Measurements from ENCODE around the gene LGALS13.

LGALS13 gene

DNA sequence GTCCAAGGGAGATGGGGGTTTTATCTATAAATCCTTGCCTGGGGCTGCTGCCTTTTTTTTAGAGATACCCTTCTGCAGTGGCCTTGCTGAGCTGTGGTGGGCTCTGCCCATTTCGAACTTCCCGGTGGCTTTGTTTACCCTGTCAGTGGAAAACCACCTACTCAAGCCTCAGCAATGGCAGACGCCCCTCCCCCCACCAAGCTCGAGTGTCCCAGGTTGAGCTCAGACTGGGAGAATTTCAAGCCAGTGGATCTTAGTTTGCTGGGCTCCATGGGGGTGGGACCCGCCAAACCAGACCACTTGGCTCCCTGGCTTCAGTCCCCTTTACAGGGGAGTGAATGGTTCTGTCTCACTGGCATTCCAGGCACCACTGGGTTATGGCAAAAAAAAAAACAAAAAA, 21.6 kb downstream of the LGALS13 start:
- no peak for DNase-seq

DNA sequence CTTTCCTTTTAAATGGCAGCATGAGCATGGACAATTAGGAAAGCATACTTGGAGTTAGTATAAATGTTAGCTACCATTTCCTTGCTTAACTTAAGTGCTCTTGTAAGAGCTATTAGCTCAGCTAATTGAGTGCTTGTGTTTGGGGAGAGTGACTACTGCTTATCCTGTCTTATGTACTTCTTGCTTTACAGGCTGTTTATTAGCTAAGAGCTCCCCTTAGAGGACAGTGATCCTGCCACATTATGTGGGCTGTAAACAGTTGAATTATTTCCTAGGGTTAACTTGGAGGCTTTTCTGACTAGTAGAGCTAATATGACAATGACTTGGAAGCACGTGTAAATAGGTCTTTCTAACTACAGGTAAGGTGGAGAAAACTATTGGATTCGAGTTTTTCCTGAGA, 25.3 kb downstream of the LGALS13 start:
- DNase-seq, result peak; percentile 7

- no peak for DNase-seq
Observed at GRCh38 chr19:39631178-39631577, 28.9 kb downstream of the LGALS13 start.

DNA sequence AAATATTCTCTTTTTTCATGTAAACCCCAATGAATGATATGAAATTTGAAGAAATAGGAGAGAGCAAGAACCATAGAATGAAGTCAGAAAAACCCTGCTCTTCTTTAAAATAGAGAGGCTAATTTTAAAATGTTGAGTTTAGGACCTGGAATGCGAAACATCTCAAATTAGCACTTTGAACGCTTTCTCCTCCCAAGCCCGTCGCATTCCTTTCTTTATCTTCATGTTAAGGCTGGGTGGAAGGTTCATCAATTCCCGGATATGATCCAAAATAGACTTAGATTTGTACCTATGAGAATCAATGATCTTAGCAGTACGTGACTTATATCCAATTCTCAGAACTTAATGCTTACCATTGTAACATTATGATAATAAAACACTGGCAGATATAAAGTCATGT, 29.3 kb downstream of the LGALS13 start:
- DNase-seq, result no peak

DNA sequence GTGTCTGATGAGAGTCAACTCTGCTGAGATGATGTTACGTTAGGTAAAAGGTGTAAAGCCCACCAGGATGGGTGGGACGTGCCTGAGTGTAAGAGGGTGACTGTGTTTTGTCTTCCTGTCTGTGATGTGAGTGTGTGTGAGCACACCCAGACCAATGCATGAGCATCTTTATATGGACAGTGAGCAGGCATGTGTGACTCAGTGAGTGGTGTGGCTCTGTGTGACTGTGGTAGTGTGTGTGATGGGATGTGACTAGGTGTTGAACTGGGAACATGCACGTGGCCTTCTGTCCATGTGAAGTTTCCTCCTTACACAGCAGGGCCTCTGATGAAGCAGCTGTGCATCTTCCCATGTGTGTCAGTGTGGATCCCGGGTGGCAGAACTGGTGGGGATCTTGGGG, 35.6 kb downstream of the LGALS13 start:
- no peak for DNase-seq

GRCh38 chr19:39641773-39642172, 39.4 kb downstream of the LGALS13 start:
- no peak for DNase-seq

GRCh38 chr19:39643591-39643990, 41.3 kb downstream of the LGALS13 start:
- DNase-seq, result no peak

DNA sequence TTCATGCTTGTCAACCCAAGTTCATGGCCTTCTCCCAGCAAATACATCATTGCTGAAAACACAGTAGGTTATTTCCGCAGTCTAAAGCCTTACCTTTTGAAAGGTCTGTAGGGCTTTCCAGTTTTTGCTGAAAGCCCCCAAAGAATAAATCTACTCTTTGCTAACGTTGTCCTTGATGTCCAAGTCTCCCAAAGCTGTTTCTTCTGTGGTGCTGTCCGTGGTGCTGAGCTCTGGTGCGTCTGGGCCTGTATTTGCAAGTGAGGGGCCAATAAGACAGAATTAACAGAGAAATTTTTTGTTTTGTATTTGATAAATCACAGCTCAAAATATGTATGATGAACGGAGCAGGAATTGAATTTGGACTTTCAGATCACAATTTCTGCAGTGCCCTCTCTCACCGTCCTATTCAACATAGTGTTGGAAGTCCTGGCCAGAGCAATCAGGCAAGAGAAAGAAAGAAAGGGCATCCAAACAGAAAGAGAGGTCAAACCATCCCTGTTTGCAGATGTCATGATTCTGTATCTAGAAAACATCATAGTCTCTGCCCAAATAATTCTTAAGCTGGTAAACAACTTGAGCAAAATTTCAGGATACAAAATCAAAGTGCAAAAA, 43.6 kb downstream of the LGALS13 start:
- no peak for DNase-seq

DNA sequence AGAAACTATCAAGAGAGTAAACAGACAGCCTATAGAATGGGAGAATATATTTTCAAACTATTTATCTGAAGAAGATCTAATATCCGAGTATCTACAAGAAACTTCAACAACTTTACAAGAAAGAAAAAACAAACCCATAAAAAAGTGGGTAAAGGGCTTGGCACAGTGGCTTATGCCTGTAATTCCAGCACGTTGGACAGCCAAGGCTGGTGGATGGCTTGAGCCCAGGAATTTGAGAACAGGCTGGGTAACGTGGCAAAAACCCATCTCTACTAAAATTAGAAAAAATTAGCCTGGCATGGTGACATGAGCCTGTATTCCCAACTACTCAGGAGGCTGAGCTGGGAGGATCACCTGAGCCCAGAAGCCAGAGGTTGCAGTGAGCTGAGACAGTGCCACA, 45.6 kb downstream of the LGALS13 start:
- DNase-seq, result no peak

GRCh38 chr19:39655613-39656012, 53.3 kb downstream of the LGALS13 start, which contains the start of gene LGALS16:
Gene LGALS16, plus strand, starts transcription at chr19:39655913. Its CDS starts 49 bp downstream, at chr19:39655962.
- DNase-seq, result no peak

All from CD4-positive, alpha-beta T cell treated with Interleukin-10 for 1 hour (primary cell).